SKM-1 (cell line): ENCODE results near the gene KPNB1.
"Not testable (repeated sequence)": the region's sequence is repeated elsewhere in the genome, so short reads cannot be mapped to it uniquely, and the experiment has no call there.

Experiments used
- DNase-seq: peaks from one replicate; lab custom pipeline; 2025; ENCODE audit not compliant: unreplicated experiment; lab: John Stamatoyannopoulos, UW

Gene KPNB1

DNA sequence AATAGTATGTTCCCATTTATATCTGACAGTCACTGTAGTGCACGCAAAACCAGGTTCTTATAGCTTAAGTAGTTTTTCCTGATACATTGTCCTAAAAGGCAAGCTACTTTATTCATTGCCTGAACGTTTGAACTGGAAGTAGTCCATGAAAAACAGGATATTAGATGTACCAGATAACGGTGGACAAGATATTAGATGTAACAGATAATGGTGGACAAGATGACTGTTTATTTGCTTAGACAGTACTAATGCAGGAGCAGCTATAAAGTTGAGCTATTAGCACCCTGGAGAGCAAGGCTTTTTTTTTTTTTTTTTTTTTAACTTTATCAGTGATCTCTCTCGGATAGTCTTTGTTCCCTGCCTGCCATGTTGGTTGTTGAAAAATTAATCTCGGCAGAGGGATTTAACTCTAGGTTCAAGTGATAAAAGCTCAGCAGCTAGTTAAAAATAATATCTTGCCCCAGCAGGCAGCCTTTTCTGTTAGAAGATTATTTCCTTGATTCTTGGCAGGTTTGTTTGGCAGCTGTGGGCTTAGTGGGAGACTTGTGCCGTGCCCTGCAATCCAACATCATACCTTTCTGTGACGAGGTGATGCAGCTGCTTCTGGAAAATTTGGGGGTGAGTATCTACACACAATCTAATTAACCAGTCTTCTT, 26.9 kb downstream of the KPNB1 start:
- DNase-seq: no peak

DNA sequence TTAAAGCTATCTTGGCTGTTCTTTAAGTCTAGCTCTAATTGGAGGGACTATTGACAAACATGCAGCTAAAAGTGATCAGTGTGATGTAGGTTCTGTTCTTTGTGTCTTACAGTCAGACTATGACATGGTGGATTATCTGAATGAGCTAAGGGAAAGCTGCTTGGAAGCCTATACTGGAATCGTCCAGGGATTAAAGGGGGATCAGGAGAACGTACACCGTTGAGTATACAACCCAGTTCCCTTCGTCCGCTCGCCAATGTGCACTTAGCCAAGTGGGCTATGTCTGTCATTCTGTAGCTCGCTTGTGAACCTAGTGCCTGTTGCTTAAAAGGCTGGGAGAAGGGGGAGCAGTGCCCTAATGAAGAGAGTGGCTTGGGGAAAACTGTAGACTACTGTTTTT, 28.5 kb downstream of the KPNB1 start:
- DNase-seq: no peak

DNA sequence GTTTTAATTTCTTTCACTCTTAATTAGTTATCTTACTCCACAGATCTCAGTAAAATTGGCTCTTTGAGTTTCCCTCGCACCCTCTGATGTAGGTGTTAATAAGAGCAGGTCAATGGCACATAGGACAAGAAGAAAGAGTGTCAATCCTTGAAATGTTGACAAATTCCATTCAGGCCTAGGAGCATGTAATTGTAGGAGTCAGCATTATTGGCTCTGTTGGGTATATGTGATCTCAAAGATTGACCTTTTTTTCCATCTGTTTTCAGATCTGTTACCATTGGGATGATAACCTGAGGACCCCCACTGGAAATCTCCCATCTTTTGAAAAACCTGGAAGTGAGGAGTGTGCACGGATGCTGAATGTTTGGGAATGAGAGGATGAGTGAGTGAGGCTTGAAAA, 32.4 kb downstream of the KPNB1 start:
- no peak for DNase-seq

DNA sequence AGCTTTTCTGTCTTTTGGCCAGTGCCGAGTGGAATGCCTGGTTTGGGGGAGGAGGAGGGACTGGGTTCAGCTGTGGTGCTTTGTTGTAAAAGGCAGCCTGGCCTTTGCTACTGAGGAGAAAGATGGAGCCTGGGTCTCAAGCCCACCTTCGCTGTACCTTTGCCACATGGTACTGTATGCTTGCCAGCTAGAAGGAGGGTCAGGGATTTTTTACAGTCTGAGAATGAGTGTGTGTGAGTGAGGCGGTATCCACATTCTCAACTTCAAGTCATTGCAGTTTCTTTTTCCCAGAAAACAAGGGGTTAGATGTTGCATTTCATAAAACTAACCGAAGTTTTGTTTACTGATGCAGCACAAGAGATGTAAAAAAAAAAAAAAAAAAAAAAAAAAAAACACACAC, 33.0 kb downstream of the KPNB1 start:
- DNase-seq: not testable (repeated sequence)

DNA sequence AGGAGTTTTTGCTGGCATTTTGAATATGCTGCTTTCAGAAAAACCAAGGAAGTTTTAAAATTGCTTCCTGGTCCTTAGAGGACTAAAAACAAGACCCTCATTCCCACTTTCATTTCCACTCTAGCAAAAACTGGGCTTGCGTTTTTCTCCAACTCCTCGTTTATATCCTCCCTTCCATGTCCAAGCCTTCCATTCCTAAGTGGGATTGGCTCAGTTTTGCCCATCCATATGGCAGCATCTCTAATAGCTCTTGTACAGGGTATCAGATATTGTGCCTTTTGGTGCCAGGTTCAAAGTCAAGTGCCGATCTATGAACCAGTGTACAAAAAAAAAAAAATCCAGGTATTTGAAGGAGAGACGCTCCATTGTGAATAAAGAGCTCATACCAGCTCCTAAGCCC, 34.3 kb downstream of the KPNB1 start:
- no peak for DNase-seq

DNA sequence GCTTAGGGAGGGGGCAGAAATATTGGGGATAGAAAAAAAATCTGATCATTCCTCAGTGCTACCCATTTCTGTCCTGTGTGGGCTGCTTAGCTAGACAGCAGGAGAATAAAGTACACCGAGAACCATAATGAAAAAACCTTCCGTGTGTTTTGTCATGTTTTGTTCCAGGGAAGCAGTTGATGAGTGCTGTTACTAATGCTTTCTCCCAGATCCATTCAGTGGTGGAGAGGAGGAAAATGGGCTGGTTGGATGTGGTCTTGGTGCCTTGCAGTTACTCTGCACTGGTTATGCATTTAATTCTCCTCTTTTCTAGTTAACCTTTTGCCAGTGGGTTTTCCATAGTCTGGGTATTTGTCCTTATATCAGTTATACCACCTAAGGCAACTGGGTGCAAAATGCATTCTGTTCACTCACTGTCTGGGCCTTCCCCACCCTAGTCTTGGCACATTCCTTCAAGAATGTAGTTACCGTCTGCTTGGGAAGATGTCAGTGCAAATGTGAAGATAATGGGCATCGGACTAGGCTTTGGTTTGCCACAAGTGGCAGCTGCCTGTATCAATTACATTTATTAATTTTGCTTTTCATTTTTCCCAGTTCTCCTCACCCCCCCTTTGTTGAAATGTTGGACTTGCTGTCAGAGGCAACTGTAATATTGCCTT, 34.9 kb downstream of the KPNB1 start:
- DNase-seq: no peak

DNA sequence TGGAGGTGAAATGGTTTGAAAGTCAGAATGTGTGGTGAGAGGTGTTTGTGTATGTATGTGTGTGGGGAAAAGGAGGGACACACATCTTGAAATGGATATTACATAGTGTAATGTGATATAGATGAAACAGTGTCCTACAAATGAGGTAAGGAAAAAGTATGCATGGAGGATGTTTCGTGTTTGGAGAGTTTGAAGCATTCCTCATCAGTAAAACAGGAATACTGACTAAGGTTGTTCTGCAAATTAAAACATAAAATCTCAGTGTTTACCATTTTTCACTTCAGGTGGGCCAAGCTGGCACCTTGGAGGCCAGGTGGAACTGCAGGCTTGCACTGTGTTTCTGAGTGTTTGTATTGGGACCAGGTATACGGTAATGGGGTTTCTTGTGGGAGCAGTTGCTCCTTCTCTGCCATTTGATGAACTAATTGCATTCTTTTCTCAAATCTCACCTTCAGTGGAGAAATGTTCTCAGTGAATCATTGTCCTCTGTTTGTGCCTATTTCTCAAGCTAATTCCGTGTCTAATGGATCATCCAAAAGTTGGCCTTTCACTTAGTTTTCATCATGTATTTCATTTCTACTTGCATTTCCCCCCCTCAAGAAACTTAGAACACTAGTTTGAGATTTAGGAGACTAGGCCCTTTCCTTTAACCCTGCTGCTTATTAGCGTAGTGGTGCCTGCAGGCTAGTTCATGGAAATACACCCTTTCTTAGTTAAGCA, 36.0 kb downstream of the KPNB1 start:
- no peak for DNase-seq

DNA sequence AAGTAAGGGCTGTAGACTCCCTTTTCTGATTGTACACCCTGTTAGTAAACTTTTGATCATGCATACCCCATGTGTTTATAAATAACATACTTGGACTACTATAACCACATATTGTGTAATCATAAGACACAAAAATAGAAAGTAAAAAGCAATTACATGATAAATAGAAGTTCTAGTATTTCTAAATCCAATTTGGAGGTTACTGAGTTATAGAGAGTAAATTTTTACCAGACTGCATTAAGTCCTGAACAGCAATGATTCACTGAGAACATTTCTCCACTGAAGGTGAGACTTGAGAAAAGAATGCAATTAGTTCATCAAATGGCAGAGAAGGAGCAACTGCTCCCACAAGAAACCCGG, 36.5 kb downstream of the KPNB1 start:
- DNase-seq: no peak

DNA sequence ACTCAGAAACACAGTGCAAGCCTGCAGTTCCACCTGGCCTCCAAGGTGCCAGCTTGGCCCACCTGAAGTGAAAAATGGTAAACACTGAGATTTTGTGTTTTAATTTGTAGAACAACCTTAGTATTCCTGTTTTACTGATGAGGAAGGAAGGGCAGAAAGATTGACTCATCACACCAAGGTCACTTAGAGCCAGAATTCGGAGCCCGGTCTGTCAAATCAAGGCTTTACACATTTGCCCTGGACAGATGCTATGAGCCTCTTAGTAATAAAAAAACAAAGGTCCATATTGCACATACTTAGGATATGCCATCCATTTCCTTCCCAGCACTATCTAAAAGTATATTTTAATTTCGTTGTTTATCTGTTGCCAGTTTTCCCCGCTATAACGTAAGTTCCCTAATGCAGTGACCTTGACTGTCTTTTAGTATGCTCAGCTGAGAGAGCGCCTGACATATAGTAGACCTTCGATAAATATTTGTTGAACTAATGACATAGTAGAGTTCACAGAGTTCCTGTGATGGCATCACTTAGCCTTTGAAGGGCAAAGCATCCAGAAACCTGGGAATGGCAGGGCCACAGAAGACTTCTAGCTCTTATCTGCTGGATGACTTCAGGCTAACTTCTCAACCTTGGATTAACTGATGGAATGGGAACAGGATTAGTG, 37.1 kb downstream of the KPNB1 start:
- no peak for DNase-seq

DNA sequence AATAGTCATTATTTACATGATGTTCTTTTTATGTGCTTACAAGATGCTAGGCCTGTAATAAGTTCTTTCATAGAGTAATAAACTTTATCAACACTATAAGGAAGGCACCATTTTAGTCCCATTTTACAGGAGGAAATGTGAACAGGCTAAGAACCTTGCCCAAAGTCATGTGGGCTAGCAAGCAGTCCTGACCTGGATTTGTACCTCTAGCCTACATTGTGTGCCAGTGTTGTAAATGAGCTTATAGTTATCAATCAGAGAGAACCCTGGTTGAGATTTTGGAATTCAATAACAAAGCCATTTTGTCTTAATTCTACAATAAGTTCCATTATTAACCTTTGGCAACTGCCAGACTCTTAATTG, 37.6 kb downstream of the KPNB1 start:
- DNase-seq: no peak

DNA sequence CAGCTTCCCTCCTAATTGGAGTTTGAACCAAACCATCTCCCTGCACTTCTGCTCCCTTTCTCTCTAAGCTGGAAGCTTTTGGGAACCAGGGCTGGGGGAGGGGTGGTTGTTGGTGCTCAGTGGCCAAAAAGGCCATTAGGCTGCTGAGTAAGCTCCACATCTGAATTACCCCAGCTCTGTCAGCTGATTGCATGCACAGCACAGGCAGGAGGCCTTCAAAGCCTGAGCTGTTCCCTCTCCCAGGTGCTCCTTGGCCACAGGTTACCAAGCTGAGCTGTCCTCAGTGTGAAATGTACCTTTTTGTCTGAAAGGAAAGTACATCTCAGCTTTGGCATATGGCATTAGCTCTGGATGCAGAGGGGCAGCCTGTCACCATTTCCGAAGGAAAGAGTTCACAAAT, 38.0 kb downstream of the KPNB1 start:
- no peak for DNase-seq

DNA sequence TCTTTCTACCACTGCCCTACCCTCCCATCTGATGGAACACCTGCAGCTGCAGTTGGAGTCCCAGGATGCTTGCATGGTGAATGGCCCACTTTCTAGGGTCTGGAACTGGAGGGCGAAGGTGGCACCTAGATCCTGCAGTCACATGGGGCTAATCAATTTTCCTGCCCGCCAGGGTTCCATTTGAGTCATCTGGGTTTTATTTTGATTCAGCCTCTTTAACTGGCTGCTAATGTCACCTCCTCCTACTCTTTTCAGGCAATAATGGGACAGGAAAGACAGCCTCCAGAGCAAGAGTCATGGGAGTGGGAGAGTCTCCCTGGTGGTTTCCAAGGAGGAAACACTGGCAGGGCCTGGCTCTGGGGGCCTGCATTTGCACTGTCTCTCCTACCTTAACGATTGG, 40.4 kb downstream of the KPNB1 start:
- DNase-seq: no peak

DNA sequence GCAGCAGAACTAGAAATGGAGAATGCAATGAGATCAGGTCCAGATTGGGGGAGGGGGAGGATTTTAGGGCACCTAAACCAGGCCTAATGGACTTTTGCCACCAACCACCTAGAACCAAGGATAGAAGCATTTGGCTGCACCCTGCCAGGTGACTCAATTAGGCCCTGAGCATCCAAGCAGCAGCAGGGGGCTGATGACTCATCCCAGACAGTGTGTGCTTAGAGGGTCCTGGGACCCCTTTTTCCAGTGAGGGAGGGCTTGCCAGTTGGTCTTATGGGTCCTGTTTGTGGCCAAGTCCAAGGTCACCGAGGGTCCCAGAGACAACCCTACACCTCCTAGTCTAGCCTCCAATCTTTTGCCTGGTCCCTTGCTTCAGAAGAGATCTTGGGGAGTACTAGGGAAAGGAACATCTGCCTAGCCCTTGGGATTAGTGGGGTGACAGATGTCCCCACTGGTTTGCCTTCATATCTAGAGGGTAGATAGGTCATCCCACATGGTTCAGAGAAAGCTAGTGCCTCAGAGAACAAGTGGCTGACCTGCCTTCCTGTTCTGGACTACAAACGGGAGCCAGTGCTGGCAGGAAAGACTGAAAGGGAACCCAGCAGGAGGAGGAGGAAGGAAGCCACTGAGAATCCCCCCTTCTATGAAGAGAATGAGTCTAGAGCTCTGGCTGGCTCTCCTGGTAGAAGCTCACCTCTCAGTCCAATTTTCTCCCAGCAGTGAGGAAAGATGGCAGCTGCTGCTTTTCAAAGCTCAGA, 42.6 kb downstream of the KPNB1 start:
- no peak for DNase-seq

DNA sequence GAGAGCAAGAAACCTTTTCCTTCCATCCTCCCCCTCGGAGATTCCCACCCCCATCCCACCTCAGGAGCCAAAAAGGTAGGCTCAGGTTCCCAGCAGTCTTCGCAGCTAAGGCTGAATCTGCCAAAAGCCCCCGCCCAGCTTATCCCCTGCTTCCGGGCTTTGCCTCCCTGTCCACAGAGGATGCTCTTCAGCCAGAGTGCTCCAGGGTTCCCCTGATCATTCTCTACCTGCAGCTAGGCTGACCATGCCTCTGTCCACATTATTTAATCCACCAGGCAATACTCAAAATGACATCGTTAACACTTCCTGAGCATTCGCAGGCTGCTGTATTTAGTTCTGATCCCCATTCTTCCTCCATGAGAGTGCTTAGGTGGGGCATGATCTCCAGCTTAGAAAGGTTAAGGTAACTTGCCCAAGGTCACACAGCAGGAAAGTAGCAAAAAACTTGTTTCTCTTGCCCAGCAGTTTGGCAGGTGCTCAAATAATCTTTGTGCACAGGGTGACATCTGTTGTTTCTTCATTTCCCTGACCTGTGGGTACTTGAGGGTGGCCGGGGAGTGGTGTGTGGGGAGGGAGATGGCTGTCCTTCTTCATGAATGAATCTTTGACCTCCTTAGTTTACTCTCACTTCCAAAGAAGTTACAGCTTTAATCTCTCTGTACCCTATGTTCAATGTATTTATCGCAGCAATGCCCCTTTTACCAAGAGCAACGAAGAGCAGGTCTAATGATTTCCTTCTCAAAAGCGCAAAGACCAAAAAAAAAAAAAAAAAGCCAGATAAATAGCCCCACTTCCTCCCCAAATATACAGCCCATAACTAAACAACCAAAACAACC, 43.4 kb downstream of the KPNB1 start:
- no peak for DNase-seq

DNA sequence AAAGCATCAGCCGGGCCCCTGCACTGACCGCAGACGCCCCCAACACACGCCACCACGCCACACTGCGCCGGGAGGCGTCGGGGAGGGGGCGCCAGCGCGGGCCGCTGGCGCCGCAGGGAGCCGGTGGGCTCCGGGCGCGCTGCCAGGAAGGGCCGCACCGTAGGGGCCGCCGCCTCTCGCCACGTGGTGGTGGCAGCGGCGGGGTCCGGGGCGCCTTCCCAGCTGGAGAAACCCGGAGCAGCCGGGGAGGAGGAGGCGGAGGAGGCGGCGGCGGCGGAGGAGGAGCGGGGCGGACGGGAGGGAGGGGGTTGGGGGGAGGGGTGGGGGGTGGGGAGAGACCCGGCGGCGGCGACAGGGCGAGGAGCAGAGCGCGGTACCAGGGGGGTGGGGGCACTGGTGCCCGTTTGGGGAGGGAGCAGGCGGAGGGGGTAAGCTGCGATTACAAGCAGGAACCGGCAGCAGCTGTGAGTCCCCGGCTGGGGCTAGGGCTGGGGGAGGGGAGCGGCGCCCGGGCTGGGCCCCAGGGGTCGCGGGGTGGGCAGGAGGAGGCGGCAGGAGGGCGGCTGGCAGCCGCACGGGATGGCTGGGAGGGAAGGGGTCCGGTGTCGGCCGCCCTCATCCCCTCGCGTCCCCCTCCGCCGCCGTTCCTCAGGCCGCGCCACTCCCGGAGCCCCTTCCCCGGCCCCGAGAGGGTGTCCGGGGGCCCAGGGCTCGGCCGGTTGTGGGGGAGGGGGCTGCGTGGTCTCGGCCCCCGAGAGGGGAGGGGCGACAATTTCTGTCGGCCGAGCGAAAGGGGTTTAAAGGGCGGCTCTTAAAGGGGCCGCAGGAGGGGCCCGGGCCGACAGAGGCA, 44.2 kb downstream of the KPNB1 start, which contains the start of gene TBKBP1:
Gene TBKBP1, plus strand, starts transcription at position 431 of the 850 bp plus-strand sequence. CDS start 1,952 bp downstream, outside the sequence.
- peak; percentile 18 for DNase-seq

DNA sequence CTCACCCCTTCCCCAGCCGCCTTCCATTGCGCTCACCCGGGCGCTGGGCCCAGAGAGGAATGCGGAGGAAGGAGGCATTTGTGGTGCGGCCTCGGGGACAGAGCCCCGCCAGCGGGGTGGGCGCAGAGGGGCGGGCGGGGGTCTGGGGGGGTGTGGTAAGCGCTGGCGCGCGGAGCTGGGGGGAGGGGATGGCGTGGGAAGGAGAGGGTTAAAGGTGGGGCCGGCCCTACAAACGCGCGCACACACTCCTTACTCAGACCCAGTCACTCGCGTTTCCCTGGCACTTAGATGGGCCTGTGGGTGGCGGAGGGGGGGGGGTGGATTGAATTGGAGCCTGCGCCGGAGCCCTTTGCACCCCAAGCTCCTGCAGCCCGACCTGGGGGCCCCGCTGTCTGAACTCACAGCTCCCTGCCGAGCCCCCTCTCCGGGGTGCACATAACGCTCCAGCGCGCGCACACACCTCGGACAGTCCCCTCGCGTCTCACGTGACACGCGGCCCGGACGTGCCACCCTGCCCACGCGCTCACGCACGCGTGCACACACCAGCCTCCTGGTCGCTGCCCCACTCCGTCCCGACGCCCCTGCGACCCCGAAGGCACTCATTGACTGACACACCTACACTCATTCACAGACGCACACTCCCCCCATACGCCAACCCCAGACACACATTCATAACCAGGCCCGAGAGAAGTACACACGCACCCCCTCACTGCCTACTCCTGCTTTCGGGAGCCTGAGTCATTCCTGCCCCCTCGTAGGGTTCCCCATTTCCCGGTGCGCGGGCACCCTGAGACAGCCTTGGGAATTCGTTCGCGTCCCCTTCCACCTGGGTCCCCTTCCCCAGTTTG, 45.1 kb downstream of the KPNB1 start:
- peak; percentile 56 for DNase-seq

DNA sequence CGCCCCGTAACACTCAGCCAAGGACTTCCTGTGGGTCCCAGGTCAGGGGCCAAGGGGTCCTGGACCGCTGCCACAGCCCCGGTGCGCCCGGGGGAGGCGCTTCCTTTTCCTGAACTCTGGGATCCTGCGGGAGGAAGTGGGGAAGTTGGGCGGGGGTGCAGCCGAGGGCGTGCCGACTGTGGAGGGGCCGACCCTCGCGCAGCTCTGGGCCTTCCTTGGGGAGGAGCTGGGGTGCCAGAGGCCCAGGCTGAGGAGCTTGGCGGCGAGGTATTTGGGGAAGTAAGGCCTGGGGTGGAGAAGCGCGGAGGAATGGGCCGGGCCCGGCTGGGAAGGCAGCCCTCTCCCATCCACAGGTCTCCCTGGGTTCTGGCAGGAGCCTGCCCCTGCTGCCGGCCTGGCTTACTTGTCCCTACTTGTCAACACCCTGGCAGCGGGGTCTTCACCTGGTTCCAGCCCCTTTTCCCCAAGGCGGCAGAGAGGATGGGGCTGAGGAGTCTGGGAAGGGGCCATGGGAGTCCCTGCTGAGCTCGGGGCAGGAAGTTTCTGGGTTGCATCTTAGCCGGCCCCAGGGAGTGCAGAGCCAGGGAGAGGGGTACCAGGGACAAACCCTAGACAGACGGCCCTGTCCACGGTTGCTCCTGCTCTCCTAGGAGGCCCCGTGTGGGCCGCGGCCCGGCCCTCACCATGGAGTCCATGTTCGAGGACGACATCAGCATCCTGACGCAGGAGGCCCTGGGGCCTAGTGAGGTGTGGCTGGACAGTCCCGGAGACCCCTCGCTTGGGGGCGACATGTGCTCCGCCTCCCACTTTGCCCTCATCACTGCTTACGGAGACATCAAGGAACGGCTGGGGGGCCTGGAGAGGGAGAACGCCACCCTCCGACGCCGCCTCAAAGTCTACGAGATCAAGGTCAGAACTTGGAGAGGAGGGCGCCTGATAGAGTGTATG, 46.0 kb downstream of the KPNB1 start:
- DNase-seq: peak; percentile 83
